GM13977 (cell line): ENCODE measurements around the gene ARAP1.

ENCODE experiments used
- DNase-seq: peaks from one replicate; pipeline ENCODE4 v3.0.0; 2012; ENCODE audit warnings: low spot score
- CTCF ChIP-seq: IDR thresholded peaks from 2 replicates; pipeline ENCODE4 v1.5.1; 2012; ENCODE audit warnings: mild to moderate bottlenecking, control low read depth; ENCODE audit not compliant: insufficient read depth; ENCODE audit errors: extremely low read depth, missing control alignments
- in situ Hi-C: fragments of 300-500 bp; cut with MboI; formaldehyde crosslinking; loops from one replicate; pipeline ENCODE4 v1.12.0; 2022; ENCODE audit warnings: low sequenced_read_pairs, low pct_unique_long_range_greater_than_20kb, mixed read lengths, inconsistent platforms; ENCODE audit not compliant: unreplicated experiment

Gene ARAP1

GRCh38 chr11:72775288-72776110 is 23.3 kb upstream of the ARAP1 start:
- no peak for DNase-seq
- in situ Hi-C loops: no loop called here
- no peak for TF ChIP-seq CTCF

- no peak for TF ChIP-seq CTCF
- in situ Hi-C loops: no loop called here
- DNase-seq: no peak
These were observed 22.3 kb upstream of the ARAP1 start for GRCh38 chr11:72774499-72774898.

- no peak for TF ChIP-seq CTCF
- no peak for DNase-seq
- in situ Hi-C loops: no loop called here
These were observed 21.5 kb upstream of the ARAP1 start for GRCh38 chr11:72773696-72774095.

- in situ Hi-C loops: no loop called here
- no peak for TF ChIP-seq CTCF
- DNase-seq: no peak
These were observed 21.1 kb upstream of the ARAP1 start for GRCh38 chr11:72773291-72773690.

GRCh38 chr11:72772059-72772458 is 19.9 kb upstream of the ARAP1 start:
- TF ChIP-seq CTCF: no peak
- in situ Hi-C loops: no loop called here

GRCh38 chr11:72771507-72771906 is 19.3 kb upstream of the ARAP1 start:
- no peak for TF ChIP-seq CTCF
- in situ Hi-C loops: no loop called here
- no peak for DNase-seq

More at GRCh38 chr11:72772059-72772458, 19.9 kb upstream of the ARAP1 start:
- DNase-seq: no peak
